ENCODE results near the gene SRCAP.

The SRCAP gene

GRCh38 chr16:30761928-30762902 lies 63.2 kb downstream of the SRCAP start, which contains the start of the genes CFAP119 and RNF40 (continued):
- TF ChIP-seq KLF17 (tag by site-specific recombination; IDR thresholded peaks at IDR 0.05) (peak; percentile 61), ZFP3 (tag by site-specific recombination; IDR thresholded peaks at IDR 0.05; ENCODE audit: low read depth) (no peak), GLIS2 (tag by site-specific recombination; IDR thresholded peaks at IDR 0.05) (no peak), ZNF2 (tag by site-specific recombination; IDR thresholded peaks at IDR 0.05) (peak; percentile 11; the same call in 1 of the 2 replicates), OSR2 (tag by site-specific recombination; IDR thresholded peaks at IDR 0.05) (no peak), ZNF692 (tag by site-specific recombination; IDR thresholded peaks at IDR 0.05) (peak; percentile 58), SCRT2 (tag by site-specific recombination; IDR thresholded peaks at IDR 0.05) (peak; percentile 90), ZSCAN30 (tag by site-specific recombination; IDR thresholded peaks at IDR 0.05) (0 out of 2 replicates have a peak, but pooled peaks have one; percentile 20), YY2 (tag by site-specific recombination; IDR thresholded peaks at IDR 0.05) (peak; percentile 93), ZNF341 (tag by site-specific recombination; IDR thresholded peaks at IDR 0.05; ENCODE audit: low read depth) (peak; percentile 73; the same call in 1 of the 2 replicates), ZNF169 (tag by site-specific recombination; IDR thresholded peaks at IDR 0.05) (no peak; the same call in 1 of the 2 replicates), YY1 (tag by site-specific recombination; IDR thresholded peaks at IDR 0.05) (peak; percentile 98), ZNF175 (tag by site-specific recombination; IDR thresholded peaks at IDR 0.05) (no peak), ZSCAN5A (tag by site-specific recombination; IDR thresholded peaks at IDR 0.05) (peak; percentile 92), ZXDB (tag by site-specific recombination; IDR thresholded peaks at IDR 0.05) (peak; percentile 80), PRDM4 (tag by site-specific recombination; IDR thresholded peaks at IDR 0.05) (0 out of 2 replicates have a peak, but pooled peaks have one; percentile 19), ZNF571 (tag by site-specific recombination; IDR thresholded peaks at IDR 0.05) (no peak), CTCF (tag by site-specific recombination; IDR thresholded peaks at IDR 0.05) (peak; percentile 47; the same call in 1 of the 2 replicates), ZNF548 (tag by site-specific recombination; IDR thresholded peaks at IDR 0.05) (no peak), ZNF10 (tag by site-specific recombination; IDR thresholded peaks at IDR 0.05) (peak; percentile 69; the same call in 1 of the 2 replicates), ZNF518A (tag by site-specific recombination; conservative IDR thresholded peaks at IDR 0.05; ENCODE audit: low read depth) (no peak), SP2 (tag by site-specific recombination; IDR thresholded peaks at IDR 0.05) (peak; percentile 92), ZNF664 (tag by site-specific recombination; IDR thresholded peaks at IDR 0.05) (no peak)

Measured in HEK293 (cell line).